Mononuclear cell (primary cell): ENCODE data around the gene IRX2. TPM values are rescaled to one million over a fixed set of nuclear protein-coding genes. Genes with fewer than 3 reads are reported as not detected.

ENCODE experiments used
- H3K27me3 ChIP-seq: 2 replicates; pipeline ENCODE4 v1.6.0; 2011; ENCODE audit warnings: low read length, control low read depth; ENCODE audit not compliant: insufficient read depth
- H3K4me1 ChIP-seq: 2 replicates; pipeline ENCODE4 v1.5.1; 2011; ENCODE audit warnings: mild to moderate bottlenecking, low read length, control low read depth; ENCODE audit not compliant: insufficient read depth
- H3K4me3 ChIP-seq: 2 replicates; pipeline ENCODE4 v1.5.1; 2011; ENCODE audit warnings: mild to moderate bottlenecking, low read length, moderate library complexity
- H3K9me3 ChIP-seq: 2 replicates; pipeline ENCODE4 v1.5.1; 2011; ENCODE audit warnings: low read depth, mild to moderate bottlenecking, control low read depth, low read length
- total RNA-seq: library from RNA; depleted of rRNA; stranded (reverse); fragments of >200 nt; gene quantifications from one replicate; pipeline ENCODE4 v1.2.3, GENCODE V29; 2012

Gene IRX2
- total RNA-seq, 1 donor, result not detected

- Histone ChIP-seq H3K9me3 (no peaks in the 10 kb centered on the region), H3K4me3 (no peak overlapping the region), H3K27me3 (peaks cover 60% of the 10 kb centered on the region), H3K4me1 (no peaks in the 10 kb centered on the region)
Measured at GRCh38 chr5:2738700-2739359, 12.6 kb downstream of the IRX2 start.

GRCh38 chr5:2738156-2738699 is 13.2 kb downstream of the IRX2 start:
- Histone ChIP-seq H3K4me3 (no peak overlapping the region), H3K27me3 (peaks cover 54% of the 10 kb centered on the region), H3K4me1 (no peaks in the 10 kb centered on the region), H3K9me3 (no peaks in the 10 kb centered on the region)

- H3K4me1 ChIP-seq, result no peaks in the 10 kb centered on the region
- H3K27me3 ChIP-seq, result peaks cover 47% of the 10 kb centered on the region
- no peaks in the 10 kb centered on the region for H3K9me3 ChIP-seq
- no peak overlapping the region for H3K4me3 ChIP-seq
Measured at GRCh38 chr5:2737273-2738155, 14.0 kb downstream of the IRX2 start.

- Histone ChIP-seq H3K4me3 (no peak overlapping the region), H3K4me1 (no peaks in the 10 kb centered on the region), H3K9me3 (no peaks in the 10 kb centered on the region), H3K27me3 (peaks cover 41% of the 10 kb centered on the region)
Measured at GRCh38 chr5:2736872-2737271, 14.6 kb downstream of the IRX2 start.

- no peak overlapping the region for H3K4me3 ChIP-seq
- H3K27me3 ChIP-seq, result peaks cover 32% of the 10 kb centered on the region
- no peaks in the 10 kb centered on the region for H3K4me1 ChIP-seq
- no peaks in the 10 kb centered on the region for H3K9me3 ChIP-seq
Measured at GRCh38 chr5:2735996-2736395, 15.5 kb downstream of the IRX2 start.

GRCh38 chr5:2732850-2733249 is 18.6 kb downstream of the IRX2 start:
- Histone ChIP-seq H3K4me3 (no peak overlapping the region), H3K9me3 (no peaks in the 10 kb centered on the region), H3K27me3 (peaks cover 10% of the 10 kb centered on the region), H3K4me1 (no peaks in the 10 kb centered on the region)

- H3K27me3 ChIP-seq, result peaks cover 6% of the 10 kb centered on the region
- no peak overlapping the region for H3K4me3 ChIP-seq
- H3K9me3 ChIP-seq, result no peaks in the 10 kb centered on the region
- H3K4me1 ChIP-seq, result no peaks in the 10 kb centered on the region
Measured at GRCh38 chr5:2732004-2732403, 19.5 kb downstream of the IRX2 start.

- Histone ChIP-seq H3K27me3 (no peaks in the 10 kb centered on the region), H3K4me1 (no peaks in the 10 kb centered on the region), H3K4me3 (no peak overlapping the region), H3K9me3 (no peaks in the 10 kb centered on the region)
Measured at GRCh38 chr5:2729189-2729588, 22.3 kb downstream of the IRX2 start.

GRCh38 chr5:2727550-2727949 is 23.9 kb downstream of the IRX2 start:
- Histone ChIP-seq H3K9me3 (no peaks in the 10 kb centered on the region), H3K27me3 (no peaks in the 10 kb centered on the region), H3K4me3 (no peak overlapping the region), H3K4me1 (no peaks in the 10 kb centered on the region)

- no peaks in the 10 kb centered on the region for H3K9me3 ChIP-seq
- H3K4me1 ChIP-seq, result no peaks in the 10 kb centered on the region
- H3K4me3 ChIP-seq, result no peak overlapping the region
- no peaks in the 10 kb centered on the region for H3K27me3 ChIP-seq
Measured at GRCh38 chr5:2725980-2726765, 25.3 kb downstream of the IRX2 start.

- Histone ChIP-seq H3K4me3 (no peak overlapping the region), H3K9me3 (no peaks in the 10 kb centered on the region), H3K4me1 (no peaks in the 10 kb centered on the region), H3K27me3 (no peaks in the 10 kb centered on the region)
Measured at GRCh38 chr5:2724831-2725230, 26.6 kb downstream of the IRX2 start.

- Histone ChIP-seq H3K9me3 (no peaks in the 10 kb centered on the region), H3K4me1 (no peaks in the 10 kb centered on the region), H3K4me3 (no peak overlapping the region), H3K27me3 (no peaks in the 10 kb centered on the region)
Measured at GRCh38 chr5:2724031-2724581, 27.4 kb downstream of the IRX2 start.

- no peaks in the 10 kb centered on the region for H3K27me3 ChIP-seq
- no peaks in the 10 kb centered on the region for H3K4me1 ChIP-seq
Measured at GRCh38 chr5:2722901-2723300, 28.6 kb downstream of the IRX2 start.

GRCh38 chr5:2721385-2722138 is 29.9 kb downstream of the IRX2 start:
- Histone ChIP-seq H3K4me3 (no peak overlapping the region), H3K4me1 (no peaks in the 10 kb centered on the region), H3K9me3 (no peaks in the 10 kb centered on the region), H3K27me3 (no peaks in the 10 kb centered on the region)

More at GRCh38 chr5:2722901-2723300, 28.6 kb downstream of the IRX2 start:
- Histone ChIP-seq H3K4me3 (no peak overlapping the region), H3K9me3 (no peaks in the 10 kb centered on the region)
